Measurements from ENCODE around the gene PRR20A. TPM values are rescaled to one million over a fixed set of nuclear protein-coding genes. Genes with fewer than 3 reads are reported as not detected.
"Not testable (repeated sequence)": the region's sequence is repeated elsewhere in the genome, so short reads cannot be mapped to it uniquely, and the experiment has no call there.

The PRR20A gene
- total RNA-seq, 1 donor from 2014 or later = not detected

- no peaks in the 10 kb centered on the region for H3K36me3 ChIP-seq
- no peaks in the 10 kb centered on the region for H3K9me3 ChIP-seq
- TF ChIP-seq CTCF (IDR thresholded peaks at IDR 0.05) = no peak
- H3K4me3 ChIP-seq = no peak overlapping the region
- H3K27ac ChIP-seq = no peak overlapping the region
- no peaks in the 10 kb centered on the region for H3K4me1 ChIP-seq
- intact Hi-C loops (cut with DNase I) = no loop called here
- H3K27me3 ChIP-seq = no peaks in the 10 kb centered on the region
- no peak for DNase-seq (ENCODE audit: low spot score in 2 of 2)
Observed at GRCh38 chr13:57138988-57139387, 1.7 kb upstream of the PRR20A start.

GRCh38 chr13:57139781-57140180 is 937 bp upstream of the PRR20A start:
- H3K27me3 ChIP-seq; H3K4me3 ChIP-seq; H3K36me3 ChIP-seq; H3K9me3 ChIP-seq; intact Hi-C loops (cut with DNase I); DNase-seq (ENCODE audit: low spot score in 2 of 2); H3K27ac ChIP-seq; H3K4me1 ChIP-seq: not testable (repeated sequence)

- H3K27ac ChIP-seq; H3K27me3 ChIP-seq; H3K4me1 ChIP-seq; H3K36me3 ChIP-seq; DNase-seq (ENCODE audit: low spot score in 2 of 2); H3K4me3 ChIP-seq; H3K9me3 ChIP-seq; intact Hi-C loops (cut with DNase I): not testable (repeated sequence)
Observed at GRCh38 chr13:57147188-57147587, 6.5 kb downstream of the PRR20A start, which contains the start of gene PRR20B. TSS of gene PRR20B (plus strand) at chr13:57147488. CDS start at chr13:57147875, 387 bp downstream.

- DNase-seq (ENCODE audit: low spot score in 2 of 2); H3K4me3 ChIP-seq; H3K36me3 ChIP-seq; H3K9me3 ChIP-seq; H3K27me3 ChIP-seq; intact Hi-C loops (cut with DNase I); H3K4me1 ChIP-seq; H3K27ac ChIP-seq: not testable (repeated sequence)
Observed at GRCh38 chr13:57148106-57148505, 7.4 kb downstream of the PRR20A start.

GRCh38 chr13:57153761-57154160 is 13.0 kb downstream of the PRR20A start, which contains the start of gene PRR20C:
TSS of gene PRR20C (plus strand) at chr13:57154061. CDS start at chr13:57154448, 387 bp downstream.
- not testable (repeated sequence) for H3K36me3 ChIP-seq, H3K27ac ChIP-seq

GRCh38 chr13:57160332-57160731 is 19.6 kb downstream of the PRR20A start, which contains the start of gene PRR20D:
TSS of gene PRR20D (plus strand) at chr13:57160632. CDS start at chr13:57161019, 387 bp downstream.
- H3K4me3 ChIP-seq; intact Hi-C loops (cut with DNase I); H3K36me3 ChIP-seq; H3K27me3 ChIP-seq; DNase-seq (ENCODE audit: low spot score in 2 of 2); H3K4me1 ChIP-seq; H3K9me3 ChIP-seq; H3K27ac ChIP-seq: not testable (repeated sequence)

More at GRCh38 chr13:57153761-57154160, 13.0 kb downstream of the PRR20A start, which contains the start of gene PRR20C:
- H3K4me1 ChIP-seq; H3K9me3 ChIP-seq; H3K27me3 ChIP-seq; DNase-seq (ENCODE audit: low spot score in 2 of 2); intact Hi-C loops (cut with DNase I); H3K4me3 ChIP-seq: not testable (repeated sequence)

- H3K27ac ChIP-seq; H3K9me3 ChIP-seq; H3K36me3 ChIP-seq; H3K4me3 ChIP-seq; intact Hi-C loops (cut with DNase I); DNase-seq (ENCODE audit: low spot score in 2 of 2); H3K27me3 ChIP-seq; H3K4me1 ChIP-seq: not testable (repeated sequence)
Observed at GRCh38 chr13:57166897-57167296, 26.2 kb downstream of the PRR20A start, which contains the start of gene PRR20E. TSS of gene PRR20E (plus strand) at chr13:57167197. CDS start at chr13:57167584, 387 bp downstream.

- H3K4me1 ChIP-seq = no peaks in the 10 kb centered on the region
- H3K36me3 ChIP-seq = no peaks in the 10 kb centered on the region
- H3K4me3 ChIP-seq = no peak overlapping the region
- DNase-seq (ENCODE audit: low spot score in 2 of 2) = no peak
- H3K9me3 ChIP-seq = no peaks in the 10 kb centered on the region
- intact Hi-C loops (cut with DNase I) = no loop called here
- TF ChIP-seq CTCF (IDR thresholded peaks at IDR 0.05) = no peak
- no peak overlapping the region for H3K27ac ChIP-seq
- no peaks in the 10 kb centered on the region for H3K27me3 ChIP-seq
Observed at GRCh38 chr13:57191667-57192066, 50.9 kb downstream of the PRR20A start.

Other genes starting within 250 kb of the PRR20A start
- gene PRR20B, start 6.6 kb downstream of the PRR20A start, total RNA-seq = not detected
- gene PRR20C, start 13.1 kb downstream of the PRR20A start, total RNA-seq = not detected
- gene PRR20D, start 19.7 kb downstream of the PRR20A start, total RNA-seq = not detected
- not detected for gene PRR20E, start 26.3 kb downstream of the PRR20A start, total RNA-seq